ENCODE measurements around the gene LRP1B. TPM values are rescaled to one million over a fixed set of nuclear protein-coding genes. Genes with fewer than 3 reads are reported as not detected.

LRP1B gene
- total RNA-seq, 1 experiment from 2014 or later: 0.21 TPM

DNA sequence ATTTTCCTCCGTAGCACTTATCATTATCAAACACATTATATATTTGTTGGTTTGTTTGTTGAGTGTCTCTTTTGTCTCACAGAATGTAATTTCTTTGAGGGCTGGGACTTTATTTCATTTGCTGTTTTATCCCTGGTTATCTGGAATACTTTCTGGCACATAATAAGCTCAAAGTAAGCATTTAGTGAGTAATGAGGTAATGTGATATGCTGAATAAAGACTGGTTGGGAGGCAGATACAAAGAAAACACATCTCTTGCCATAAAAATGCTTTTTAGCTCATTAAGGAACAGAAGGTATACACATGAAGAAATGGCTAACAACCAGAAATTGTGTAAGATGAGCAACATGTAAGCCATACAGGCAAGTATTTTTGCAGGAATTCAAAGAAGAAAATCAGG lies 1411.8 kb downstream of the LRP1B start:
- CTCF ChIA-PET: no interaction called here

DNA sequence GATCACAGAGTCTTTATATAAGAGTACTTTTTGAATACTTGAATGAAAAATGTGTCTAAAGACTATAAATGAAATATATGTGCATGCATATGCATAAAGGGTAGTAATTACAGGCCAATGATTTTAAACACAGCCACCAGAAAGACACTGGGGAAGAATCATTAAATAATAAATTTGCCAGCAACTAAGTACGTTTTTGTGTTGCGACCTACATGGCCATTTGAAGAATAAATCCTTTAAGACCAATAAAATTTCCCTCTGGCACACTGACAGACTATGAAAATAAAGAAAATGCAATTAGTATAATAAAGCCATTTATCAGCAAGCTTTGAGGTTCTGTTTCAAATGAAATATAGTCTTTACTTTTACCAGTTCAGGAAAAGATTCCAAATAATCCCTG lies 1413.3 kb downstream of the LRP1B start:
- no peak for DNase-seq
- no peaks in the 10 kb centered on the region for H3K4me1 Mint-ChIP-seq (ENCODE audit: low read depth, unreplicated experiment)
- CTCF ChIA-PET: interaction anchor here (0.6 kb wide), 1 partner anchor 12 kb away, joined by 3 read pairs; no protein-coding TSS in a partner anchor
- H3K36me3 Mint-ChIP-seq (ENCODE audit: insufficient read depth, unreplicated experiment): no peaks in the 10 kb centered on the region
- BruUV-seq (replicated peaks): no TSS peak
- intact Hi-C loops (cut with micrococcal nuclease; ENCODE audit: unreplicated experiment): no loop called here
- TF ChIP-seq, protein P1, sequence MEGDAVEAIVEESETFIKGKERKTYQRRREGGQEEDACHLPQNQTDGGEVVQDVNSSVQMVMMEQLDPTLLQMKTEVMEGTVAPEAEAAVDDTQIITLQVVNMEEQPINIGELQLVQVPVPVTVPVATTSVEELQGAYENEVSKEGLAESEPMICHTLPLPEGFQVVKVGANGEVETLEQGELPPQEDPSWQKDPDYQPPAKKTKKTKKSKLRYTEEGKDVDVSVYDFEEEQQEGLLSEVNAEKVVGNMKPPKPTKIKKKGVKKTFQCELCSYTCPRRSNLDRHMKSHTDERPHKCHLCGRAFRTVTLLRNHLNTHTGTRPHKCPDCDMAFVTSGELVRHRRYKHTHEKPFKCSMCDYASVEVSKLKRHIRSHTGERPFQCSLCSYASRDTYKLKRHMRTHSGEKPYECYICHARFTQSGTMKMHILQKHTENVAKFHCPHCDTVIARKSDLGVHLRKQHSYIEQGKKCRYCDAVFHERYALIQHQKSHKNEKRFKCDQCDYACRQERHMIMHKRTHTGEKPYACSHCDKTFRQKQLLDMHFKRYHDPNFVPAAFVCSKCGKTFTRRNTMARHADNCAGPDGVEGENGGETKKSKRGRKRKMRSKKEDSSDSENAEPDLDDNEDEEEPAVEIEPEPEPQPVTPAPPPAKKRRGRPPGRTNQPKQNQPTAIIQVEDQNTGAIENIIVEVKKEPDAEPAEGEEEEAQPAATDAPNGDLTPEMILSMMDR (IDR thresholded peaks at IDR 0.05; ENCODE audit: unreplicated experiment): no peak
- no peak overlapping the region for H3K4me3 Mint-ChIP-seq (ENCODE audit: low read depth, unreplicated experiment)
- peaks cover 3% of the 10 kb centered on the region for H3K9me3 Mint-ChIP-seq (ENCODE audit: low read depth, unreplicated experiment)
- no peaks in the 10 kb centered on the region for H3K27me3 Mint-ChIP-seq (ENCODE audit: unreplicated experiment)
- no peak overlapping the region for H3K27ac Mint-ChIP-seq (ENCODE audit: unreplicated experiment)

More for the DNA sequence above, 1411.8 kb downstream of the LRP1B start:
- TF ChIP-seq, protein P1 (IDR thresholded peaks at IDR 0.05; ENCODE audit: unreplicated experiment): no peak
- intact Hi-C loops (cut with micrococcal nuclease; ENCODE audit: unreplicated experiment): no loop called here
- Mint-ChIP-seq H3K4me1 (ENCODE audit: low read depth, unreplicated experiment) (no peaks in the 10 kb centered on the region), H3K4me3 (ENCODE audit: low read depth, unreplicated experiment) (no peak overlapping the region), H3K9me3 (ENCODE audit: low read depth, unreplicated experiment) (peaks cover 3% of the 10 kb centered on the region), H3K36me3 (ENCODE audit: insufficient read depth, unreplicated experiment) (no peaks in the 10 kb centered on the region), H3K27ac (ENCODE audit: unreplicated experiment) (no peak overlapping the region), H3K27me3 (ENCODE audit: unreplicated experiment) (no peaks in the 10 kb centered on the region)
- BruUV-seq (replicated peaks): no TSS peak
- no peak for DNase-seq

DNA sequence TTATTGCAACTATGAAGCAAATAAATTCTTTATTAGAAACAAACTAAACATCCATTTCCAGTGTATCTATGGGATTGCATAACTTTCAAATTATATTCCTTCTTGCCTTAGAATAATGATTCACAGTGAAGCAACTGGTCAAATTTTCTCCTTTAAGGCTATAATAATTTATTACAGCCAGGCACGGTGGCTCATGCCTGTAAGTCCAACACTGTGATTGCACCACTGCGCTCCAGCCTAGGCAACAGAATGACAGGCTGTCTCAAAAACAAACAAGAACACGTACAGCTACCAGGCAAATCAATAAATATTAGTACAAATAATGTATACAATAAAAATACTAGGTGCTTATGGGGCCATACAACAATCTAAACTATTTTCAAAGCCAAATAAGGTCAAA lies 1416.2 kb downstream of the LRP1B start:
- Mint-ChIP-seq H3K4me3 (ENCODE audit: low read depth, unreplicated experiment) (no peak overlapping the region), H3K9me3 (ENCODE audit: low read depth, unreplicated experiment) (no peaks in the 10 kb centered on the region), H3K27me3 (ENCODE audit: unreplicated experiment) (no peaks in the 10 kb centered on the region), H3K36me3 (ENCODE audit: insufficient read depth, unreplicated experiment) (no peaks in the 10 kb centered on the region), H3K4me1 (ENCODE audit: low read depth, unreplicated experiment) (no peaks in the 10 kb centered on the region), H3K27ac (ENCODE audit: unreplicated experiment) (no peak overlapping the region)
- TF ChIP-seq, protein P1 (IDR thresholded peaks at IDR 0.05; ENCODE audit: unreplicated experiment): no peak
- CTCF ChIA-PET: no interaction called here
- BruUV-seq (replicated peaks): no TSS peak
- DNase-seq: no peak
- intact Hi-C loops (cut with micrococcal nuclease; ENCODE audit: unreplicated experiment): no loop called here

DNA sequence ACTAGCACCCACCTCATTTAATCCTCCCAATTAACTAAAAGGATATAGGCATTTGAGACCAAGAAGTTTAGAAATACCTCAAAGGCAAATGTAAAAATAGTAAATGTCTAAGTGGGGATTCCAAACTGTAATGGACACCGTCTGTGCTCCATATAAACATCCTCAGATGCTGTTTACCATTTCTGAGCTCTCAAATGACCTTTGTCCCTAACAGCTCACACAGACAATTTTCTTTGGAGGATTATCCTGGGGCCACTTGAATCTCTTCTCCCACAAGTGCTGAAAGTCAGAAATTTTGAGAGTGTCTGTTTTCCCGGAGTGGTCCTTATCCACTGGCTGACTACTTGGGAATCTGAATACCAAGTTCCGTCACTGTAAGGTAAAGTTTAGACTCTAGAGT lies 1418.9 kb downstream of the LRP1B start:
- Mint-ChIP-seq H3K36me3 (ENCODE audit: insufficient read depth, unreplicated experiment) (no peaks in the 10 kb centered on the region), H3K4me1 (ENCODE audit: low read depth, unreplicated experiment) (no peaks in the 10 kb centered on the region), H3K27ac (ENCODE audit: unreplicated experiment) (no peak overlapping the region), H3K4me3 (ENCODE audit: low read depth, unreplicated experiment) (no peak overlapping the region), H3K9me3 (ENCODE audit: low read depth, unreplicated experiment) (no peaks in the 10 kb centered on the region), H3K27me3 (ENCODE audit: unreplicated experiment) (no peaks in the 10 kb centered on the region)
- no TSS peak for BruUV-seq (replicated peaks)
- CTCF ChIA-PET: interaction anchor here (0.8 kb wide), 1 partner anchor 11 kb away, joined by 3 read pairs; no protein-coding TSS in a partner anchor
- DNase-seq: no peak
- intact Hi-C loops (cut with micrococcal nuclease; ENCODE audit: unreplicated experiment): no loop called here
- TF ChIP-seq, protein P1 (IDR thresholded peaks at IDR 0.05; ENCODE audit: unreplicated experiment): no peak
